Mesodermal cell (in vitro differentiated cells): ENCODE measurements around the gene LMCD1.

Source experiments
- H3K27ac ChIP-seq: 2 replicates; pipeline ENCODE4 v1.7.0; 2013; ENCODE audit warnings: mild to moderate bottlenecking, low read depth, low read length, moderate library complexity; ENCODE audit not compliant: severe bottlenecking
- H3K36me3 ChIP-seq: 2 replicates; pipeline ENCODE4 v1.7.1; 2013; ENCODE audit warnings: mild to moderate bottlenecking, low read length, moderate library complexity; ENCODE audit not compliant: control insufficient read depth, insufficient read depth
- H3K4me1 ChIP-seq: one replicate; pipeline ENCODE4 v1.7.1; 2013; ENCODE audit warnings: mild to moderate bottlenecking, low read length; ENCODE audit not compliant: insufficient read depth, control insufficient read depth, poor library complexity, severe bottlenecking
- H3K4me3 ChIP-seq: 2 replicates; pipeline ENCODE4 v1.7.0; 2013; ENCODE audit warnings: low read length, control low read depth, mild to moderate bottlenecking; ENCODE audit not compliant: insufficient read depth, poor library complexity, severe bottlenecking; ENCODE audit errors: extremely low read depth
- H3K9me3 ChIP-seq: 2 replicates; pipeline ENCODE4 v1.7.1; 2013; ENCODE audit warnings: mild to moderate bottlenecking, low read length, moderate library complexity; ENCODE audit not compliant: control insufficient read depth
- WGBS, 2 experiments: methylation state at CpG; one replicate each; pipeline ENCODE4 v1.1.5; 2013; ENCODE audit warnings: missing lambda C conversion rate in 2 of 2; ENCODE audit not compliant: insufficient coverage in 2 of 2; 5-methylcytosine and 5-hydroxymethylcytosine counted together

LMCD1 gene

DNA sequence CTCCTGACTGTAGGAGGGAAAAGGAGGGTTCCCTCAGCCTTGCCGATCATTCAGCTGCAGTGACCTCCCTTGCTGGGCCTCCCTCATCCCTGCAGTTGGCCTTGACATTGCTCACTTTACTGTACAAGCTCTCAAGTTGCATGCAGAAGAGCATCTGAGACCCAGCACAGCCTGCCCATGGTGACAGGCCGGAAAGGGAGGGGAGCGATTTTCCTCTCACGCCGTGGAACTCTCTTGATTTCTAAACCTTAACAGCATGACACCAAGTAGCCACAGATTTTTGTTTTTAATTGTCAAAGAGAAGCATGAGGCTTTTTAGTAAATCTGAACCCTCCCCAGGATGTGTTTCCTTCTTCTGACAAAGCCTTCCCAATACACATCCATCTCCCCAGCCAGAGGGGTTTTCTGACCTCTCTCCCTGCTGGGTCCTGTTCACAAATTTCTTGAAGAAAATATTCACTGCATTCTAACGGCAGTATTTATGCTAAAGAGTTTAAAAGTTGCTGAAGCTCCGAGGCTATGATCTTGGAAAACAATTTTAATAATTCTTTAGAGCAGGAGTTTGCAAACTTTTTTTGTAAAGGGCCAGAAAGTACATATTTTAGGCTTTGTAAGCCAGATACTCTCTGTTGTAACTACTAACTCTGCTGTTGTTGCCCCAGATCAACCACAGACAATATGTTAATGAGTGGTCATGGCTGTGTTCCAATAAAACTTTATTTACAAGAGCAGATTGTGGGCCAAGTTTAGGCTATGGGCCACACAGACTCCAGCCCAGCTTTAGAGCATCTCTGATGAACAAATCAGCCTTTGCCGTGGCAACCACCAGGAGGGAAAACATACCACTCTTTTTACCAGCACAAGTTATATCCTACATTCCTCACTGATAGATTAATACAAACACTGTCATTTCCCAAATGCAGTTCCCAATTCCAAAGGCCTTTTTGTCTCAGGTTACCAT lies 34.8 kb downstream of the LMCD1 start:
- H3K4me3 ChIP-seq, result no peak overlapping the region
- peak overlapping the region; percentile 59 for H3K27ac ChIP-seq
- H3K9me3 ChIP-seq, result peaks cover 7% of the 10 kb centered on the region
- 45 to 69% methylated on average over 3 to 5 of the region's 8 CpGs for WGBS, 2 experiments
- H3K4me1 ChIP-seq, result peaks cover 15% of the 10 kb centered on the region
- H3K36me3 ChIP-seq, result peaks cover 37% of the 10 kb centered on the region

DNA sequence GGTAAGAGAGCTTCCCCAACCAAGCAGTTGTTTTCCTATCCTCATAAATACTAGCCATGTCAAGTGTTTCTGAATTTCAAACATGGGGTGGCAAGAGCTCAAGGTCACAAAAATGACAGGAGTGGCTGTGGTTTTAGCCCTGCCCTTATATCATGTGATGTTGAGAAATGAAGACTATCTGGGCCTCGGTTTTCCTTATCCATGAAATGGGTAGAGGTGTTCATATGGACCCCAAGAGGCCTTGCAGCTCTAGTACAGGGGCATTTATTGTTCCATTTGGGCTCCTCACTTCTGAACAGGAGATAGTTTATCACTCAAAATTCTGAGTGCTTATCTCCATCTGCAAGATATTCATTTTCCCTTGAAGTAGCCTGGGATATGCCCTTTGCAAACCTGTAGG lies 35.8 kb downstream of the LMCD1 start:
- peaks cover 46% of the 10 kb centered on the region for H3K36me3 ChIP-seq
- H3K9me3 ChIP-seq, result peaks cover 7% of the 10 kb centered on the region
- no peak overlapping the region for H3K4me3 ChIP-seq
- H3K4me1 ChIP-seq, result peaks cover 13% of the 10 kb centered on the region
- 80% methylated on average over 1 of the region's 1 CpG; no CpG with 5 or more reads in 1 of the 2 experiments for WGBS, 2 experiments
- H3K27ac ChIP-seq, result no peak overlapping the region

DNA sequence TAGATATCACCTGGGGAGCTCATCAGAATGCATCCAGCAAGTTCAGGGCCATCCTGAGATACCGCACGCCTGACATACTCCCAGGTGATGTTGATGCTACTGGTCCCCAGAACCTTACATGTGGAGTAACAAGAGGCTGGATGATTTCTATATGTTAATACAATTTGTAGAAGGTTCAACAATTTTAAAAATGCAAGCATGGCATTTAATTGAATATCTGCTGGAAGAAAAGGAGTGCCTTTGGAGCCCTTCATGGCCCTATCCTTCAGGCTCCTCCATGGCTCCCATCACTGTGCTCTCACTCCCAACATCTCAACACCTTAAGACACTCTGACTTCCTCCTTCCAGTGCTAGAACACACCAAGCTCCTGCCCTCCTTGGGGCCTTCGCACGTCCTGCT lies 36.6 kb downstream of the LMCD1 start:
- Histone ChIP-seq H3K36me3 (peaks cover 42% of the 10 kb centered on the region), H3K9me3 (peaks cover 7% of the 10 kb centered on the region), H3K4me1 (peaks cover 8% of the 10 kb centered on the region), H3K4me3 (no peak overlapping the region), H3K27ac (no peak overlapping the region)
- 82 to 88% methylated on average over 4 of the region's 4 CpGs for WGBS, 2 experiments

DNA sequence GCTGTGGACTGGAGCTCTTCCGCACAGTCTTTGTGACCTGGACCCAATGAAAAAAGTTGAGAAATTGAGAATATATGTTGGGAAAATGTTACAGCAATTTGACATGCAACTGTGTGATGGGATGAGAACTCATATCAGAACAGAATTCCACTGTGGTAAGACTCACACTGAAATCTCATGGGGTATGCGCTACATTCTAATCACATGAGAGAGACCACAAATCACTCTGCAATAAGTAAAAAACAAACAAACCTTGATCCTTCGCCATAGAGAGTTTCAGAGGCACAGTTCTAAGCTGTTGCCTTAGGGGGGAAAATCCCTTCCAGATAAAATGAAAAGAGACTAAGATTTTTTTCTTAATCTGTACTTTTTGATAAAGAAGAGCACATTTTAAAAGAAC lies 37.3 kb downstream of the LMCD1 start:
- Histone ChIP-seq H3K27ac (peak overlapping the region; percentile 53), H3K9me3 (peaks cover 7% of the 10 kb centered on the region)
- WGBS, 2 experiments, result 93 to 100% methylated on average over 1 to 2 of the region's 3 CpGs

DNA sequence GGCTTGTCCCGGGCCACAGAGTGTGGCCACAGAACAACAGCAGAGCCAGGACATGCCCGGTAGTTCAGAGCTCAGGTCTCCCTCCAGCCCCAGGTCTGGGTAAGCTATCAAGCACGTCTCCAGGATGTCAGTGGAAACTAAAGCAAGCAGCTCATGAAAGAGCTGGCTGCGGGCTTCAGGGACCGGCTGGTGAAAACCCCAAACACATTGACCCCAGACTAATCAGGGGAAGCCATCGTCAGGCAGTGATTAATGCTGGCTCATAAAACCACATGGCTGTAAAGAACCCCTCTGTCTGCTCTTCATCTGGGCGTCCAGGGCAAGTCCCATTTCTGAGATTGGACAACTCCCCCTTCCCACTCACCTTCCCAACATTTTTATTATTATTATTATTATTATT lies 37.8 kb downstream of the LMCD1 start:
- 79 to 89% methylated on average over 6 of the region's 7 CpGs for WGBS, 2 experiments
- H3K27ac ChIP-seq, result peak overlapping the region; percentile 53

More for the DNA sequence above, 37.3 kb downstream of the LMCD1 start:
- peaks cover 8% of the 10 kb centered on the region for H3K4me1 ChIP-seq
- no peak overlapping the region for H3K4me3 ChIP-seq
- peaks cover 46% of the 10 kb centered on the region for H3K36me3 ChIP-seq

DNA sequence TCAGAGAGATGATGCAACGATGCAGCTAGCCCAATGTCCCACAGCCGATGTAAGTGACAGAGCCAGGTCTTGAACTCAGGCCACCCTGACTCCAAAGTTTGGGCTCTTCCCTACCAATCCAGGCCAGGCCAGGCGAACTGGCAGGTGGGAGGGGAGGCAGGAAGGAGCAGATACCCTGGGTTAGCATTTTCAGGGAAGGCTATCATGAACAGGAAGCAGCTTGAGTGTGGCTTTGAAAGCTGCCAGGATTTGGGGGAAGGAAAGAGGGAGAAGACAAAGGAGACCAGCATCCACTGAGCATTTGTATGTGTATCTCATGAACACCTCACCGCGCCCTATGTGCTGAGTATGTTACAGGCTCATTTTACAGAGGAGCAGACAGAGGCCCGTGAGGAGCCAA lies 38.8 kb downstream of the LMCD1 start:
- H3K4me1 ChIP-seq, result peaks cover 8% of the 10 kb centered on the region
- H3K9me3 ChIP-seq, result peaks cover 7% of the 10 kb centered on the region
- peak overlapping the region; percentile 41 for H3K27ac ChIP-seq
- WGBS, 2 experiments, result 88 to 89% methylated on average over 4 to 6 of the region's 6 CpGs
- peaks cover 55% of the 10 kb centered on the region for H3K36me3 ChIP-seq
- H3K4me3 ChIP-seq, result no peak overlapping the region

More for the DNA sequence above, 37.8 kb downstream of the LMCD1 start:
- Histone ChIP-seq H3K36me3 (peaks cover 51% of the 10 kb centered on the region), H3K4me1 (peaks cover 8% of the 10 kb centered on the region), H3K4me3 (no peak overlapping the region), H3K9me3 (peaks cover 7% of the 10 kb centered on the region)

DNA sequence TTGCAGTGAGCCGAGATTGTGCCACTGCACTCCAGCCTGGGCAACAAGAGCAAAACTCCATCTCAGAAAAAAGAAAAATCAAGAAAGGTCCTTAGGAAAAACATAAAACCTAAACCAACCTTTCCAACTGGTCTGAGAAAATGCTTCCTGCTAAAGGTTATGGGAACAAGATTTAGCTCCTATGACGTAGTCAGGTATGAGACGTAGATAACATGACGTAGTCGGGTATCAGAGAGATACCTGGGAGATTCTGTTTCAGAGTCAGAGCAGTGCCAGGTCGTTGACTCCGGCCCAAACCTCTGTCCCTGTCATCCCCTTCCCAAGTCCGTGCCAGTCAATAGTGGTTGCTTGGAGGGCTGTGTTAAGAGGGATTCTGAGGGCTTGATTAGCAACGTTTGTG lies 39.9 kb downstream of the LMCD1 start:
- Histone ChIP-seq H3K4me3 (no peak overlapping the region), H3K27ac (no peak overlapping the region), H3K9me3 (peaks cover 7% of the 10 kb centered on the region), H3K4me1 (peaks cover 2% of the 10 kb centered on the region), H3K36me3 (peaks cover 55% of the 10 kb centered on the region)
- 89 to 95% methylated on average over 7 to 8 of the region's 9 CpGs for WGBS, 2 experiments

DNA sequence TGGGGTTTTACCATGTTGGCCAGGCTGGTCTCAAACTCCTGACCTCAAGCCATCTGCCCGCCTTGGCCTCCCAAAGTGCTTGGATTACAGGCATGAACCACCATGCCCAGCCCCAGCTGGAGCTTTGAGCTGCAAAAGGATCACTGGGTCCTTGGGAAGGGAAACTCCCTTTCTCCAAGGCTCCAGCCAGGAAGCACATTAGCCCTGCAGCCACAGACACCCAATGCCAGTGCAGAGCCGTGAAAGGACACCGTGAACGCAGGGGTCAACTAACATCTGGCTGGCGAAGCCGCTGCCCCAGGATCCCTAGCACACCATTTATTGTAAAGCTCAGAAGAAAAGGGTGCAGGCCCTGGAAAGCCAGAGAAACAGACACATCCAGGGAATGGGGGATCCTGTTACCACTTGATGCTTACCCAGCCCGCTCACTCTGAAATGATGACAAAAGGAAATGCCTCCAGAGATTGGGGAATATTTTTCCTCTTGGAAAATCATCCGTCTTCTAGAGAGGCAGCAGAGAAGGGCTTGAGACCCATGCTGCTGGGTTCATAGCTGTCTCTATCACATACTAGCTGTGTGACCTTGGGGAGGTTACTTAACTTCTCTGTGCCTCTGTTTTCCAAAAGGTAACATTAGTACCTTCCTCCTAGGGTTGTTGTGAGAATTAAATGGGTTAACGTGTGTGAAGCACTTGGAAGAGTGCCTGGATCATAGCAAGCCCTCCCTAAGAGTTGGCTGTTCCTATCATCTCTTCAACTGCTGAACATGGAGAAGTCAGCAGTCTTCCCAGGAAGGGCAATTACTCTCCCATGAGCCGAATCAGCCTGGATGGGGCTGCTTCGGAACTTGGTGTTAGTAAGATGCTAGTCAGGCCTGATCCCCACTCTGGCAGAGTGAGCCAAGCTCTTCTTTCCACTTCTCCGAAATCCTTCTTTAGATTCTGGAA lies 40.8 kb downstream of the LMCD1 start:
- Histone ChIP-seq H3K27ac (no peak overlapping the region), H3K9me3 (peaks cover 2% of the 10 kb centered on the region), H3K4me1 (no peaks in the 10 kb centered on the region), H3K36me3 (peaks cover 52% of the 10 kb centered on the region), H3K4me3 (no peak overlapping the region)
- WGBS, 2 experiments, result 94 to 98% methylated on average over 9 to 12 of the region's 12 CpGs

DNA sequence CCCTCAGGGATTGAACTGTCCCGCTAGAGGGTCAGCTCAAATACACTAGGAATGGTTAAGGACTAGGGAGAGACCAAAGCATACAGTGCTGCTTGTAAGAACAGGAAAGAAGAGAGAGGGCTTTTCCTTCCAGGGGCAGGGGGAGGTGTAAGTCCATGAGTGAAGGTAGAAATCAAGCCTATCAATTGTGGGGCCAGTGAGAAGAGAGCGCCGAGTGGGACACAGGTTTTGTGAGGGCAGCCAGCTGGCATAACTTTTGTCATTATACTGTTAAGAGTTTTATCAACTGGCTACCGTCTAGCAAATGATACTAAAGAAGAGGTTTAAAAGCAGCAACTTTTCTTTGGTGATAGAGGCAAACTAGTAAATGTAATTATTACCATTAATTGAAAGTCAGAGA lies 45.0 kb downstream of the LMCD1 start:
- Histone ChIP-seq H3K9me3 (no peaks in the 10 kb centered on the region), H3K36me3 (peaks cover 60% of the 10 kb centered on the region), H3K4me3 (no peak overlapping the region), H3K4me1 (no peaks in the 10 kb centered on the region), H3K27ac (no peak overlapping the region)
- 62 to 72% methylated on average over 3 to 4 of the region's 4 CpGs for WGBS, 2 experiments

DNA sequence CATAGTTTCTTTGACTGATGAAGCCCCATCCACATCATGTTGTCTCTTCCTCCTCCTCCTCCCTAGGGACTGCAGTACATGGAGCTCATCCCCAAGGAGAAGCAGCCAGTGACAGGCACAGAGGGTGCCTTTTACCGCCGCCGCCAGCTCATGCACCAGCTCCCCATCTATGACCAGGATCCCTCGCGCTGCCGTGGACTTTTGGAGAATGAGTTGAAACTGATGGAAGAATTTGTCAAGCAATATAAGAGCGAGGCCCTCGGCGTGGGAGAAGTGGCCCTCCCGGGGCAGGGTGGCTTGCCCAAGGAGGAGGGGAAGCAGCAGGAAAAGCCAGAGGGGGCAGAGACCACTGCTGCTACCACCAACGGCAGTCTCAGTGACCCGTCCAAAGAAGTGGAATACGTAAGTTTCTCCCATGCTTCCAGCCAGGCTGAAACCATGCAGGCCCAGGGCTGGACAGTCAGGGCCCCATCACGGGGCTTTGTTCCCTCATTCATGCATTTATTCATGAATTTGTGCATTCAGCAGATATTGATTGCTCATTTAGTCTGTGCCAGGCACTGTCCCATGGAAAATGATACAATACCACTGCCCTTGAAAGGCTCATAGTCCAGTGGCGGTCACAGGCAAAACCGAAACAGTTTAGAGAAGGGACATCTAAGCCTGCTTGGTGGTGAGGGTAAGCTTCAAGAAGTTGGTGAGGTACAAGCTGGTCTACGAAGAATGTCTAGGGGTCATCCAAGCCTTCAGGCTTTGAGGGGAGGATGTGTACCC lies 47.1 kb downstream of the LMCD1 start:
- H3K4me1 ChIP-seq, result no peaks in the 10 kb centered on the region
- H3K9me3 ChIP-seq, result no peaks in the 10 kb centered on the region
- H3K27ac ChIP-seq, result no peak overlapping the region
- H3K36me3 ChIP-seq, result peaks cover 62% of the 10 kb centered on the region
- no peak overlapping the region for H3K4me3 ChIP-seq
- 95 to 98% methylated on average over 16 of the region's 17 CpGs for WGBS, 2 experiments
